HG03378 (cell line): ENCODE results near the gene VAV2.

Experiments used
- ATAC-seq: cut with Tn5 transposase; IDR thresholded peaks from one replicate; pipeline ENCODE4 v1.9.1; 2021; ENCODE audit warnings: mild to moderate bottlenecking, moderate library complexity; ENCODE audit not compliant: unreplicated experiment

VAV2 gene

GRCh38 chr9:134027561-134027960, 35.4 kb upstream of the VAV2 start:
- ATAC-seq: no peak

- ATAC-seq: no peak
These were observed 34.9 kb upstream of the VAV2 start for GRCh38 chr9:134026981-134027380.

- no peak for ATAC-seq
These were observed 34.5 kb upstream of the VAV2 start for GRCh38 chr9:134026581-134026980.

GRCh38 chr9:134025606-134026541, 33.8 kb upstream of the VAV2 start:
- peak; percentile 37 for ATAC-seq

GRCh38 chr9:134024828-134025605, 32.9 kb upstream of the VAV2 start, which contains the start of gene BRD3OS:
Gene BRD3OS, plus strand, starts transcription at chr9:134025481. Its CDS starts 1,267 bp downstream, at chr9:134026748.
- ATAC-seq: peak; percentile 48

GRCh38 chr9:134024214-134024792, 32.2 kb upstream of the VAV2 start:
- ATAC-seq: no peak

- no peak for ATAC-seq
These were observed 22.8 kb upstream of the VAV2 start for GRCh38 chr9:134014946-134015345.

- no peak for ATAC-seq
These were observed 19.3 kb upstream of the VAV2 start for GRCh38 chr9:134011401-134011800.

- ATAC-seq: no peak
These were observed 18.4 kb upstream of the VAV2 start for GRCh38 chr9:134010310-134011173.

- ATAC-seq: no peak
These were observed 15.4 kb upstream of the VAV2 start for GRCh38 chr9:134007571-134007970.

- no peak for ATAC-seq
These were observed 15.0 kb upstream of the VAV2 start for GRCh38 chr9:134007150-134007549.

- no peak for ATAC-seq
These were observed 13.3 kb upstream of the VAV2 start for GRCh38 chr9:134005381-134005780.

- no peak for ATAC-seq
These were observed 12.8 kb upstream of the VAV2 start for GRCh38 chr9:134004881-134005280.

GRCh38 chr9:134004131-134004873, 12.2 kb upstream of the VAV2 start:
- no peak for ATAC-seq

- no peak for ATAC-seq
These were observed 11.1 kb upstream of the VAV2 start for GRCh38 chr9:134003237-134003636.

GRCh38 chr9:134002796-134003195, 10.7 kb upstream of the VAV2 start:
- ATAC-seq: no peak

- ATAC-seq: no peak
These were observed 7.7 kb upstream of the VAV2 start for GRCh38 chr9:133999851-134000265.

- ATAC-seq: no peak
These were observed 6.9 kb upstream of the VAV2 start for GRCh38 chr9:133998915-133999595.

GRCh38 chr9:133997584-133997983, 5.5 kb upstream of the VAV2 start:
- no peak for ATAC-seq
